Activated T-cell treated with anti-CD3 and anti-CD28 coated beads, Interleukin-2, amount 50 U/mL, for 4 hours (primary cell): Measurements from ENCODE around the gene SLC7A1. TPM values are rescaled to one million over a fixed set of nuclear protein-coding genes. Genes with fewer than 3 reads are reported as not detected.
A peak's percentile ranks its signal among the peaks of the same experiment; 100 is the strongest.

ENCODE experiments used
- ATAC-seq, 2 donors: fragments of 200-7000 bp; cut with Tn5 transposase; one replicate each; pipeline ENCODE4 v1.10.0; 2021
- DNase-seq: peaks from one replicate; pipeline ENCODE4 v3.0.0-alpha.2; 2020
- H3K27me3 Mint-ChIP-seq: one replicate; pipeline ENCODE4 v1.8.0; 2021; ENCODE audit warnings: low read depth, mixed read lengths
- H3K36me3 Mint-ChIP-seq: one replicate; pipeline ENCODE4 v1.8.0; 2022; ENCODE audit warnings: mixed read lengths; ENCODE audit not compliant: insufficient read depth
- H3K4me1 Mint-ChIP-seq: one replicate; pipeline ENCODE4 v1.8.0; 2021; ENCODE audit warnings: low read depth, mixed read lengths
- H3K4me3 Mint-ChIP-seq: one replicate; pipeline ENCODE4 v1.8.0; 2021; ENCODE audit warnings: mild to moderate bottlenecking, moderate library complexity, mixed read lengths
- H3K9me3 Mint-ChIP-seq: one replicate; pipeline ENCODE4 v1.8.0; 2021; ENCODE audit warnings: mixed read lengths
- total RNA-seq, 3 donors: library from RNA; stranded (reverse); gene quantifications; one replicate each; pipeline ENCODE4 v1.2.1, GENCODE V29; 2021

SLC7A1 gene
- total RNA-seq, 3 donors from 2014 or later, result 173 to 216 (median 180) TPM

GRCh38 chr13:29576581-29576980, 18.9 kb downstream of the SLC7A1 start:
- peaks cover 45% of the 10 kb centered on the region for H3K4me1 Mint-ChIP-seq

DNA sequence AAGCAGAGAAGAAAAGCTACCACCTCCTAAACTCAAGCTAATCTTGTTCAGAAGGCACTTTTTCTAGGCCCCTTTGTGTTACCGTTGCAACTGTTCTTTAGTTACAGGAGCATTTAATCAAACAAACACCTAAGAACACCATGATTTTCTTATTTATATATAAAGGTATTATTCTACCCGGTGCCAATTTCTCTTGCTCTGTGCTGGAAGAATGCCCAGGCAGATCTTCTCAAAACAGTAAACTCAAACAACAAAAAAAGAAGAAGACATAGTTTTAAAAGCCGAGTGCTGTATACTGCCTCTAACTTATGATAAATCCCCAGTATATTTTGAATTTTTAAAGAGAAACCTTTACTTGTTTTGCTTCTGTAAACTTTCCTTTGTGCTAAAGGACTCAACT, 20.4 kb downstream of the SLC7A1 start:
- Mint-ChIP-seq H3K4me1 (peaks cover 39% of the 10 kb centered on the region), H3K27me3 (no peaks in the 10 kb centered on the region), H3K4me3 (no peak overlapping the region), H3K36me3 (peaks cover 20% of the 10 kb centered on the region), H3K9me3 (no peaks in the 10 kb centered on the region)
- ATAC-seq (no peak), DNase-seq (no peak)

More at GRCh38 chr13:29576581-29576980, 18.9 kb downstream of the SLC7A1 start:
- Mint-ChIP-seq H3K4me3 (no peak overlapping the region), H3K27me3 (no peaks in the 10 kb centered on the region), H3K36me3 (peaks cover 24% of the 10 kb centered on the region), H3K9me3 (no peaks in the 10 kb centered on the region)
- no peak for ATAC-seq
- DNase-seq, result no peak

DNA sequence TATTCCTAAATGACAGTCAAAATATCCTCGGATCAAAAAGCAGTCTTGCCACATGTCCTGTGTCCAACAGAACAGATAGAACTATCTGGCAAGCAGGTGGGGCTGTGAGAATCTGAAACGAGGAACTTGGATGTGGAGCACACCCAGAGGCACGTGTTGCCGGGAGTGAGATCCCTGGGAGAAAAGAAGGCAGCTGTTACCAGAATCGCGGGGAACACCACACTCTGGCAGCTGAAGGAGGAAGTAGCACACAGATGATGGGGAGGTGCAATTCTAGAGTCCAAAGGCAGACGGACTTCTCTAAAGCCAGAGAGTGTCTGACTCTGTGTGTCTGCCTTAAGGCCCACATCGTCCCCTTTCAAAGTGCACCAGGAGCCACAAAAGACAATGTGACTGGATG, 22.3 kb downstream of the SLC7A1 start:
- Mint-ChIP-seq H3K36me3 (peaks cover 21% of the 10 kb centered on the region), H3K27me3 (no peaks in the 10 kb centered on the region), H3K4me1 (peaks cover 48% of the 10 kb centered on the region), H3K9me3 (no peaks in the 10 kb centered on the region), H3K4me3 (peak overlapping the region; percentile 4)
- no peak for ATAC-seq
- DNase-seq, result no peak

DNA sequence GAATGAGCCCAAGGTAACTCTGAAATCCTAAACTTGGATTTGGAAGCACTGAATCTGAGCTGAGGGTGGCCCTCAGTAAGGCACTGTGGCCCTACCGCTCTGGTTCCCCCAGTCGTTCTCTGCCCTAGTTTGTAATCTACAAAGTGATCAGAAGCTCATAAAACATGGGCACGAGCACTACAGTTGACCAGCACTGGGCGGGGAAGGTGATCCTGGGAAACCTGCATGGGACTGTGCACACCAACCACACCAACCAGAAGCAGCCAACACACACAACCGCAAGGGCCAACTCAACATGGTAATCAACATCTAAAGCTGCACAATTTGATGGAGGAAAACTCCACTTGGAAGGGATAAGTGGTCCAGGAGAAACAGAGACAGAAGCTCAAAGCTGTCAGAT, 22.9 kb downstream of the SLC7A1 start:
- ATAC-seq, result no peak
- H3K4me1 Mint-ChIP-seq, result peaks cover 51% of the 10 kb centered on the region
- no peak overlapping the region for H3K4me3 Mint-ChIP-seq
- no peak for DNase-seq
- H3K36me3 Mint-ChIP-seq, result peaks cover 21% of the 10 kb centered on the region
- no peaks in the 10 kb centered on the region for H3K9me3 Mint-ChIP-seq
- H3K27me3 Mint-ChIP-seq, result no peaks in the 10 kb centered on the region

- Mint-ChIP-seq H3K27me3 (no peaks in the 10 kb centered on the region), H3K9me3 (no peaks in the 10 kb centered on the region), H3K36me3 (peaks cover 21% of the 10 kb centered on the region), H3K4me1 (peaks cover 51% of the 10 kb centered on the region), H3K4me3 (no peak overlapping the region)
- ATAC-seq (no peak), DNase-seq (no peak)
Observed at GRCh38 chr13:29571876-29572570, 23.5 kb downstream of the SLC7A1 start.

GRCh38 chr13:29570051-29570654, 25.3 kb downstream of the SLC7A1 start:
- H3K4me3 Mint-ChIP-seq, result no peak overlapping the region
- ATAC-seq (no peak), DNase-seq (no peak)
- H3K27me3 Mint-ChIP-seq, result no peaks in the 10 kb centered on the region
- peaks cover 19% of the 10 kb centered on the region for H3K36me3 Mint-ChIP-seq
- peaks cover 58% of the 10 kb centered on the region for H3K4me1 Mint-ChIP-seq
- no peaks in the 10 kb centered on the region for H3K9me3 Mint-ChIP-seq

DNA sequence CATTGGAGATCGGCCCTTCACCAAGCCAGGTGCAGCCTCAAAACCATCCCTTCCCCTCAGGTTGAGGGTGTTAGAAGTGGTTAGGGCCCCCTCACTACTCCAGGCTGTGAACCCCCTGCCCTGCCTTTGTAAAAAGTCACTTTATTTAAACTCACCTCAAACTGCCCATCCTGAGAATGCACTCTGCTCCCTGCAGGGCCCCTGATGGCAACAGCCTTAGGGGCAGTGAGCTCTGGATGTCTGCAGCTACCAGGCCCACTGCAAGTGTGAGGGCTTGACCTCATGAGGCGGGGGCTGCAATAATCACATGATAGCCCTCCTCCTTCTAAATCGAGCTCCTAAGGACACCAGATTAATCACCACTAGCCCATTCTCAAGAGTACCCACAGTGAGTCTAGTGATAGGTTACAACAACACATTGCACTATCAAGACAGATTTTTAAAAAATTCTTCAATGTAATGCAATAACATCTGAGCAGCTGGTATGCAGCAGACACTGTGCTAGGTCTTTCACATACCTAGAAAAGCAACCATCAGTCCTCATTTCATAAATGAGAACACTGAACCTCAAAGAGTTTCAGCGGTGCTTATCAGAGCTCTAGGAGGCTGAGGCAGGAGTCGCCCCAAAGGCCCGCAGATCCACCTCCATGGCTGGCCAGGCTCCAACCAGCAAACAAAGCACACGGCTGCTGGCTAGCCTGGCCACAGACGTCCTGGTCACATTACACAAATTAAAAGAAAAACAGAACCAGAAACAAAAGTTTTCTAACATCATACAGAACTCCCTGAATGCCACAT, 26.0 kb downstream of the SLC7A1 start:
- DNase-seq (no peak), ATAC-seq (no peak)
- H3K9me3 Mint-ChIP-seq, result no peaks in the 10 kb centered on the region
- H3K4me1 Mint-ChIP-seq, result peaks cover 62% of the 10 kb centered on the region
- H3K4me3 Mint-ChIP-seq, result no peak overlapping the region
- no peaks in the 10 kb centered on the region for H3K27me3 Mint-ChIP-seq
- peaks cover 18% of the 10 kb centered on the region for H3K36me3 Mint-ChIP-seq

DNA sequence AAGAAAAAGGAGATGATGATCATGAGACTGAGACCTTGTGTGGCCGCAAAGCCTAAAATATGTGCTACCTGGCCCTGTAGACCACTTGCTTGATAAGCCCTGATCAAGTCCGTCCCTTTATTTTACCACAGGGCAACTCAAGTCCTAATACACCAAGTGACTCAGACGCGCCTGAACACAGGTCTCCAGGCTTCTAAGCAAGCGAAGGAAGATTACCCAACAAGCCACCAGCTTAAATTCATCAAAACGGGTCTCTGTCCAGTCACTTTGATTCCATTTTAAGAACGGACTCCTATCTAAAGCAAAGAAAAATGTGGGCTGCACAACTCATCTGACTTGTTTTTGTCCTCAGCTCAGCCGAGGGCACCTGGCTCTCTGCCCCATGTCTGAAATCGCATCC, 26.8 kb downstream of the SLC7A1 start:
- H3K4me3 Mint-ChIP-seq, result no peak overlapping the region
- no peak for DNase-seq
- H3K4me1 Mint-ChIP-seq, result peaks cover 62% of the 10 kb centered on the region
- ATAC-seq, result no peak
- H3K36me3 Mint-ChIP-seq, result peaks cover 13% of the 10 kb centered on the region
- no peaks in the 10 kb centered on the region for H3K27me3 Mint-ChIP-seq
- no peaks in the 10 kb centered on the region for H3K9me3 Mint-ChIP-seq

DNA sequence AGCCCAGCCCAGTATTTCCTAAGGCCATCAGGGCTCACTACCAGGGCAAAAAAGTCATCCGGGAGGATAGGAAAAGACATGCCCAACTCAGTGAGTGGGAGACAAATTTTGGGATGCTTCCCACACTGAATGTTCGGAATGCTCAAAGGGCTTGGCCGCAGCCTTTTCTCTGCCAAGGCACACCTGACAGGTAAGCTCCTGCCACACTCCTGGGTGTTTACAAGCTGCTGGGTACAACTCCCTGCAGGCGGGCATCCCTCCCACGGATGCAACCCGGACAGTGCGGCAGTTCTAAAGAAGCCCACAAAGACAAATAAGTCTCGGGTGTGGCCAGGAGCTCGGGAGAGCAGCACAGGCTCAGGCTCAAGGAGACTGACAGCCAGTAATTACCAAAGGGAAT, 28.1 kb downstream of the SLC7A1 start:
- H3K4me1 Mint-ChIP-seq, result peaks cover 59% of the 10 kb centered on the region
- no peak overlapping the region for H3K4me3 Mint-ChIP-seq
- no peaks in the 10 kb centered on the region for H3K27me3 Mint-ChIP-seq
- DNase-seq, result no peak
- H3K36me3 Mint-ChIP-seq, result peaks cover 13% of the 10 kb centered on the region
- H3K9me3 Mint-ChIP-seq, result no peaks in the 10 kb centered on the region
- ATAC-seq, result no peak

GRCh38 chr13:29566206-29566605, 29.3 kb downstream of the SLC7A1 start:
- peaks cover 55% of the 10 kb centered on the region for H3K4me1 Mint-ChIP-seq

DNA sequence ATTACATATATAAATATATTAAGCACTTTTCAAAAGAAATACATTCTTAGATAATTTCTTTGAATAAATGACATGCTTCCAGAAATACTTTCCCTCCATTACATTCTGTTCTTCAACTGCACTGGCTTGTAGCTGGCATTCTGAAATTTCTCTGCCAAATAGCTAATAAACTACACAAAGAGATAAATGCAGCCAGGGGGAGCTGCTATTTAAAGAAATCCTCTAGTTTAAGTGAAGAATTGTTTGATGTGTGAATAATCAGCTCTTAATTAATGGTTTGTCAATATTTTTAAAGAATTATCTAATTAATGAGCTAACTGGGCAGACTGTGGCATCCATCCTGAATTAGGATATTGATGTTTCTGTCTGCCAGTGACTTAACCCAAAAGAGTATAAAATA, 30.7 kb downstream of the SLC7A1 start:
- no peak overlapping the region for H3K4me3 Mint-ChIP-seq
- H3K27me3 Mint-ChIP-seq, result no peaks in the 10 kb centered on the region
- DNase-seq, result no peak
- H3K4me1 Mint-ChIP-seq, result peaks cover 53% of the 10 kb centered on the region
- ATAC-seq, result no peak
- H3K36me3 Mint-ChIP-seq, result peaks cover 7% of the 10 kb centered on the region
- no peaks in the 10 kb centered on the region for H3K9me3 Mint-ChIP-seq

More at GRCh38 chr13:29566206-29566605, 29.3 kb downstream of the SLC7A1 start:
- H3K9me3 Mint-ChIP-seq, result no peaks in the 10 kb centered on the region
- peaks cover 10% of the 10 kb centered on the region for H3K36me3 Mint-ChIP-seq
- H3K27me3 Mint-ChIP-seq, result no peaks in the 10 kb centered on the region
- no peak overlapping the region for H3K4me3 Mint-ChIP-seq
- ATAC-seq, result no peak
- DNase-seq, result no peak

DNA sequence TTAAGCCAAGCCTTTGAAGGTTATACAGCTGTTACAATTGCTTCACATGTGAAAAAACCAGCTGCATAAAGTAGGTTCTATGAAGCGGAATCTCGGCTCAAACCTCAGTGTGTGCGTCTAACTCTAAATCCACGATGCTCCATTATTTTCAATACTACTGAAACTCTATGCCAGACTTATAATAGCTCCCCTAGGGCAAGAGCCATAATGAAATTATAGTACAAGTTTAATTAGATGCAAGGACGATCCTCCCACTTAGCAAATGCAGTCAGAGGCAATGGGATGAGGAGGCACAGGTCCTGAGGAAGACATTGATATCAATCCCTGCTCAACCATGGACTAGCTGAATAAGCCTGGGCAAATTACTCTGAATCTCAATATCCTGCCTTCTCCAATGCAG, 31.1 kb downstream of the SLC7A1 start:
- Mint-ChIP-seq H3K9me3 (no peaks in the 10 kb centered on the region), H3K4me1 (peaks cover 49% of the 10 kb centered on the region), H3K36me3 (peaks cover 7% of the 10 kb centered on the region), H3K4me3 (no peak overlapping the region), H3K27me3 (no peaks in the 10 kb centered on the region)
- DNase-seq (no peak), ATAC-seq (no peak)

DNA sequence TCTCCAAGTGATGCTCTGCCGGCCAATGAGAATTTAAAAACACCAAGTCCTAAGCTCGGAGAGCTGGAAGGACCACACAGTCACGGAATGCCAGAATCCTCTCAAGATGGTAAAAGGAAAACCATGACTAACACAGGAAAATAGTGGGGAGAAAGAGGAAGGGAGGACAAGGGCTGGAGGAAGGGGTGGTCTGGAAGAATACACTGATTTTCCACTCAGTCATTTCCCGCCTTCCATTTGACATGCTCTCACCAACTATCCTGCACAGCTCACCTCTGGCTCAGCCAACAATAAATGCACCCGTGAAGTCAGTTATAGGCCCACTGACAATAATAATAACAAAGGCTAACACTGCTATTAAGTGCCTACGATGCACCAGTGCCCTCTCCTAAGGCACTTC, 31.5 kb downstream of the SLC7A1 start:
- peaks cover 47% of the 10 kb centered on the region for H3K4me1 Mint-ChIP-seq
- H3K27me3 Mint-ChIP-seq, result no peaks in the 10 kb centered on the region
- ATAC-seq (no peak), DNase-seq (no peak)
- H3K9me3 Mint-ChIP-seq, result no peaks in the 10 kb centered on the region
- no peak overlapping the region for H3K4me3 Mint-ChIP-seq
- peaks cover 7% of the 10 kb centered on the region for H3K36me3 Mint-ChIP-seq

GRCh38 chr13:29562786-29563438, 32.6 kb downstream of the SLC7A1 start:
- Mint-ChIP-seq H3K9me3 (no peaks in the 10 kb centered on the region), H3K27me3 (no peaks in the 10 kb centered on the region), H3K4me1 (peaks cover 37% of the 10 kb centered on the region), H3K4me3 (no peak overlapping the region), H3K36me3 (peaks cover 3% of the 10 kb centered on the region)
- DNase-seq (no peak), ATAC-seq (no peak)
